ENCODE measurements around the gene THSD4. TPM values are rescaled to one million over a fixed set of nuclear protein-coding genes. Genes with fewer than 3 reads are reported as not detected.

Gene THSD4
- total RNA-seq, 4 donors from 2014 or later: 10.7 to 59.5 (median 49.0) TPM

- no peak overlapping the region for H3K27ac ChIP-seq
- no peaks in the 10 kb centered on the region for H3K4me1 ChIP-seq
- TF ChIP-seq POLR2A (IDR thresholded peaks at IDR 0.05): no peak
- TF ChIP-seq, protein P1, sequence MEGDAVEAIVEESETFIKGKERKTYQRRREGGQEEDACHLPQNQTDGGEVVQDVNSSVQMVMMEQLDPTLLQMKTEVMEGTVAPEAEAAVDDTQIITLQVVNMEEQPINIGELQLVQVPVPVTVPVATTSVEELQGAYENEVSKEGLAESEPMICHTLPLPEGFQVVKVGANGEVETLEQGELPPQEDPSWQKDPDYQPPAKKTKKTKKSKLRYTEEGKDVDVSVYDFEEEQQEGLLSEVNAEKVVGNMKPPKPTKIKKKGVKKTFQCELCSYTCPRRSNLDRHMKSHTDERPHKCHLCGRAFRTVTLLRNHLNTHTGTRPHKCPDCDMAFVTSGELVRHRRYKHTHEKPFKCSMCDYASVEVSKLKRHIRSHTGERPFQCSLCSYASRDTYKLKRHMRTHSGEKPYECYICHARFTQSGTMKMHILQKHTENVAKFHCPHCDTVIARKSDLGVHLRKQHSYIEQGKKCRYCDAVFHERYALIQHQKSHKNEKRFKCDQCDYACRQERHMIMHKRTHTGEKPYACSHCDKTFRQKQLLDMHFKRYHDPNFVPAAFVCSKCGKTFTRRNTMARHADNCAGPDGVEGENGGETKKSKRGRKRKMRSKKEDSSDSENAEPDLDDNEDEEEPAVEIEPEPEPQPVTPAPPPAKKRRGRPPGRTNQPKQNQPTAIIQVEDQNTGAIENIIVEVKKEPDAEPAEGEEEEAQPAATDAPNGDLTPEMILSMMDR (IDR thresholded peaks at IDR 0.05): no peak
- H3K4me3 ChIP-seq: no peak overlapping the region
- DNase-seq: no peak
- H3K36me3 ChIP-seq: no peaks in the 10 kb centered on the region
- H3K9me3 ChIP-seq: no peaks in the 10 kb centered on the region
- H3K27me3 ChIP-seq: no peaks in the 10 kb centered on the region
These were observed 8.3 kb upstream of the THSD4 start for GRCh38 chr15:71106802-71107500.

DNA sequence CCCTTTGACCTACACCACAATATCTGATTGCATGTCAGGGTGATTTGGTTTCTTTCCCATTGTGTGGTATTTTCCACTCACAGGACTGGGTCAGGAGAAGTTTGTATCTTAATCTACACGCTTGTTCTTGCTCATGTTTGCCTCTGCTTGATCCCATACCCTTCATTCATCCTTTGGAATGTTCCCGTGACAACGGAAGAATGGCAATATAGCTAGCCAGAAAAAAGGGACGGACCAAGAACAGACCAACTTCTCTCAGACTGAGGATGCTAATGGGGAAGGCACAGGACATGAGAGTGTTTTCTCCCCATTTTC is 7.8 kb upstream of the THSD4 start:
- Histone ChIP-seq H3K27me3 (no peaks in the 10 kb centered on the region), H3K9me3 (no peaks in the 10 kb centered on the region), H3K4me1 (no peaks in the 10 kb centered on the region), H3K27ac (no peak overlapping the region), H3K4me3 (no peak overlapping the region), H3K36me3 (no peaks in the 10 kb centered on the region)
- TF ChIP-seq, protein P1 (IDR thresholded peaks at IDR 0.05): no peak
- no peak for TF ChIP-seq POLR2A (IDR thresholded peaks at IDR 0.05)
- DNase-seq: no peak

GRCh38 chr15:71109130-71109529 is 6.1 kb upstream of the THSD4 start:
- TF ChIP-seq, protein P1 (IDR thresholded peaks at IDR 0.05): no peak
- no peak for TF ChIP-seq POLR2A (IDR thresholded peaks at IDR 0.05)
- Histone ChIP-seq H3K4me3 (no peak overlapping the region), H3K36me3 (no peaks in the 10 kb centered on the region), H3K27ac (no peak overlapping the region), H3K9me3 (no peaks in the 10 kb centered on the region), H3K4me1 (no peaks in the 10 kb centered on the region), H3K27me3 (no peaks in the 10 kb centered on the region)
- no peak for DNase-seq

DNA sequence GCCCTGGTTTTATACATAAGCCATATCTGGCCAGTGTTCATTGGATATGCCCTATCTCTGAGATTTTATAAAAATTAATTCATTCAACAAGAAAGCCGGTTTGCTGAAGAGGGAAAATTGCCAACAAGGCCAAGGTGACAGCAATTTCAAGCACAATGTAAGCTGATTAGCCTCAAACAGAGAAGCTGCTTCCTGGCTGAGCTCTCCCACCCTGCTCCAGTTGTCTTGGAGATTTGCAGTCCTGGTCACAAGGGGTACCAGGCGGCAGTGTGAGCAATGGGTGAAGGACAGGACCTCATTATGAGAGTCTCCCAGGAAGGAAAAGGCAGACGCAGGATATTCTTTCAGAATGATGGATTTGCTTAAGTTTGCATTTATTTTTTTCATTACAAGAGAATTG is 5.4 kb upstream of the THSD4 start:
- Histone ChIP-seq H3K27me3 (no peaks in the 10 kb centered on the region), H3K4me1 (no peaks in the 10 kb centered on the region), H3K36me3 (no peaks in the 10 kb centered on the region), H3K4me3 (no peak overlapping the region), H3K9me3 (no peaks in the 10 kb centered on the region), H3K27ac (no peak overlapping the region)
- TF ChIP-seq POLR2A (IDR thresholded peaks at IDR 0.05): no peak
- TF ChIP-seq, protein P1 (IDR thresholded peaks at IDR 0.05): no peak
- no peak for DNase-seq

DNA sequence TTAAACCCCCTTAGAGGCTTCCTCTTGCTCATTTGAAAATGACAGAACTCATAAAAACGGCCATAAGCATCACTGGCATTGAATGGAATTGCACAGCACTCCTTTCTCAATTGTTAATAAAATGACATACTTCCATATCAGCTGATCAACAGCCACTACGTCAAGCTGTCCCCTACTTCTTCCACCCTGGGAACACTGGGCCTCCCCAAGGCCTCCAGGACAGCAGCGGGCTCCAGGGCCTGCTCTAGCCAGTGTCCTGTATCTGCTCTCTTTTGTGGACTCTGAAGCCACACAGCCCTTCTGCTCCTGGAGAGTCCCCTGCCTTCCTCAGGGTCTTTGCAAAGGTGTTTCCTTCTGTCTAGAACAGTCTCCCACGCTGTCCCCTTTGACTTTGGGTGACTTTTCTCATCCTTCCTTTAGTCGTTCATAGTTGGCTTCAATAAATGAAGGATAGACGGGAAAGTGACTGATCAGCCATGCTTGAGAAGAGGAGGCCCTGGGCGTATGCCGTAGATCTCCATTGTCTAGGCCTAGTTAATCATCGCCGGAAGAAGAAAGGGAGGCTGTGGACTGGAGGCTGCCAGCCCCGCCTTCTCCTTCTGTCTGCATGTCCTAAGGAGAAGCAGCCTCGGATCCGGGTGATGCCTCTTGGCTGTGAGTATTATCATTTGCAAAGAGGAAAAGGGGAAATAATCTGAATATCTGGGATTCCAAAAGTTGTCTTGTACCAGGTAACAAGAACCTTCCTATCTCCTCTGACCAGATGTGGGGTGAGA is 4.7 kb upstream of the THSD4 start:
- no peaks in the 10 kb centered on the region for H3K36me3 ChIP-seq
- H3K4me3 ChIP-seq: no peak overlapping the region
- no peak overlapping the region for H3K27ac ChIP-seq
- no peaks in the 10 kb centered on the region for H3K27me3 ChIP-seq
- DNase-seq: no peak
- no peaks in the 10 kb centered on the region for H3K4me1 ChIP-seq
- H3K9me3 ChIP-seq: no peaks in the 10 kb centered on the region
- TF ChIP-seq, protein P1 (IDR thresholded peaks at IDR 0.05): no peak
- TF ChIP-seq POLR2A (IDR thresholded peaks at IDR 0.05): no peak
